Skeletal muscle satellite cell (primary cell): ENCODE measurements around the gene POU6F2.

Experiments used
- H3K27me3 ChIP-seq: 2 replicates; pipeline ENCODE4 v1.7.0; 2013; ENCODE audit warnings: low read length; ENCODE audit not compliant: control insufficient read depth, insufficient read depth
- H3K36me3 ChIP-seq: 2 replicates; pipeline ENCODE4 v1.7.0; 2013; ENCODE audit warnings: mild to moderate bottlenecking, control low read depth, low read length; ENCODE audit not compliant: insufficient read depth
- H3K4me1 ChIP-seq: 2 replicates; pipeline ENCODE4 v1.7.0; 2013; ENCODE audit warnings: low read length; ENCODE audit not compliant: control insufficient read depth, insufficient read depth
- H3K4me2 ChIP-seq: 2 replicates; pipeline ENCODE4 v1.7.0; 2013; ENCODE audit warnings: mild to moderate bottlenecking, low read length
- H3K4me3 ChIP-seq: 2 replicates; pipeline ENCODE4 v1.7.0; 2013; ENCODE audit warnings: low read length
- H3K9ac ChIP-seq: 2 replicates; pipeline ENCODE4 v1.7.0; 2013; ENCODE audit warnings: mild to moderate bottlenecking, low read depth, low read length, moderate library complexity
- H3K9me3 ChIP-seq: replicated peaks from 2 replicates; pipeline ENCODE4 v1.7.0; 2013; ENCODE audit warnings: mild to moderate bottlenecking, control low read depth, low read length

Gene POU6F2

GRCh38 chr7:39228946-39229345, 251.2 kb downstream of the POU6F2 start:
- H3K4me2 ChIP-seq = no peak overlapping the region
- no peaks in the 10 kb centered on the region for H3K9me3 ChIP-seq
- H3K27me3 ChIP-seq = no peaks in the 10 kb centered on the region
- no peaks in the 10 kb centered on the region for H3K4me1 ChIP-seq
- no peak overlapping the region for H3K9ac ChIP-seq
- H3K36me3 ChIP-seq = no peaks in the 10 kb centered on the region
- no peak overlapping the region for H3K4me3 ChIP-seq

- H3K4me2 ChIP-seq = no peak overlapping the region
- no peaks in the 10 kb centered on the region for H3K4me1 ChIP-seq
- H3K27me3 ChIP-seq = no peaks in the 10 kb centered on the region
- H3K9me3 ChIP-seq = no peaks in the 10 kb centered on the region
- H3K4me3 ChIP-seq = no peak overlapping the region
- H3K36me3 ChIP-seq = no peaks in the 10 kb centered on the region
- no peak overlapping the region for H3K9ac ChIP-seq
Observed at GRCh38 chr7:39233851-39234529, 256.3 kb downstream of the POU6F2 start.

GRCh38 chr7:39238234-39238869, 260.6 kb downstream of the POU6F2 start:
- no peak overlapping the region for H3K9ac ChIP-seq
- H3K4me2 ChIP-seq = no peak overlapping the region
- H3K36me3 ChIP-seq = no peaks in the 10 kb centered on the region
- no peak overlapping the region for H3K4me3 ChIP-seq
- no peaks in the 10 kb centered on the region for H3K9me3 ChIP-seq
- peaks cover 5% of the 10 kb centered on the region for H3K27me3 ChIP-seq
- no peaks in the 10 kb centered on the region for H3K4me1 ChIP-seq

GRCh38 chr7:39240864-39241263, 263.2 kb downstream of the POU6F2 start:
- Histone ChIP-seq H3K4me3 (no peak overlapping the region), H3K36me3 (no peaks in the 10 kb centered on the region), H3K4me2 (no peak overlapping the region), H3K27me3 (peaks cover 7% of the 10 kb centered on the region), H3K9ac (no peak overlapping the region), H3K4me1 (no peaks in the 10 kb centered on the region), H3K9me3 (no peaks in the 10 kb centered on the region)

- peaks cover 5% of the 10 kb centered on the region for H3K27me3 ChIP-seq
- H3K4me3 ChIP-seq = no peak overlapping the region
- no peak overlapping the region for H3K4me2 ChIP-seq
Observed at GRCh38 chr7:39247576-39247975, 269.9 kb downstream of the POU6F2 start.

GRCh38 chr7:39248041-39248691, 270.5 kb downstream of the POU6F2 start:
- H3K9ac ChIP-seq = no peak overlapping the region
- no peak overlapping the region for H3K4me2 ChIP-seq
- H3K36me3 ChIP-seq = no peaks in the 10 kb centered on the region
- no peaks in the 10 kb centered on the region for H3K9me3 ChIP-seq
- H3K27me3 ChIP-seq = peaks cover 6% of the 10 kb centered on the region
- H3K4me1 ChIP-seq = no peaks in the 10 kb centered on the region
- no peak overlapping the region for H3K4me3 ChIP-seq

More at GRCh38 chr7:39247576-39247975, 269.9 kb downstream of the POU6F2 start:
- no peaks in the 10 kb centered on the region for H3K4me1 ChIP-seq
- no peaks in the 10 kb centered on the region for H3K9me3 ChIP-seq
- no peaks in the 10 kb centered on the region for H3K36me3 ChIP-seq
- H3K9ac ChIP-seq = no peak overlapping the region

- H3K4me3 ChIP-seq = no peak overlapping the region
- no peaks in the 10 kb centered on the region for H3K4me1 ChIP-seq
- no peak overlapping the region for H3K9ac ChIP-seq
- no peak overlapping the region for H3K4me2 ChIP-seq
- no peaks in the 10 kb centered on the region for H3K9me3 ChIP-seq
- no peaks in the 10 kb centered on the region for H3K36me3 ChIP-seq
- peaks cover 6% of the 10 kb centered on the region for H3K27me3 ChIP-seq
Observed at GRCh38 chr7:39248692-39249090, 271.0 kb downstream of the POU6F2 start.

GRCh38 chr7:39249635-39250152, 272.0 kb downstream of the POU6F2 start:
- peaks cover 6% of the 10 kb centered on the region for H3K27me3 ChIP-seq
- H3K9me3 ChIP-seq = no peaks in the 10 kb centered on the region
- no peak overlapping the region for H3K9ac ChIP-seq
- no peaks in the 10 kb centered on the region for H3K36me3 ChIP-seq
- H3K4me2 ChIP-seq = no peak overlapping the region
- no peaks in the 10 kb centered on the region for H3K4me1 ChIP-seq
- H3K4me3 ChIP-seq = no peak overlapping the region

GRCh38 chr7:39252916-39253315, 275.2 kb downstream of the POU6F2 start:
- H3K36me3 ChIP-seq = no peaks in the 10 kb centered on the region
- H3K4me2 ChIP-seq = no peak overlapping the region
- no peaks in the 10 kb centered on the region for H3K9me3 ChIP-seq
- H3K4me1 ChIP-seq = no peaks in the 10 kb centered on the region
- no peak overlapping the region for H3K9ac ChIP-seq
- no peak overlapping the region for H3K4me3 ChIP-seq
- H3K27me3 ChIP-seq = peaks cover 6% of the 10 kb centered on the region

- no peaks in the 10 kb centered on the region for H3K9me3 ChIP-seq
- no peak overlapping the region for H3K4me3 ChIP-seq
- no peaks in the 10 kb centered on the region for H3K36me3 ChIP-seq
- no peaks in the 10 kb centered on the region for H3K27me3 ChIP-seq
- no peak overlapping the region for H3K9ac ChIP-seq
- no peaks in the 10 kb centered on the region for H3K4me1 ChIP-seq
- no peak overlapping the region for H3K4me2 ChIP-seq
Observed at GRCh38 chr7:39259391-39260003, 281.8 kb downstream of the POU6F2 start.

- Histone ChIP-seq H3K4me2 (no peak overlapping the region), H3K9me3 (no peaks in the 10 kb centered on the region), H3K4me3 (no peak overlapping the region), H3K27me3 (no peaks in the 10 kb centered on the region), H3K36me3 (no peaks in the 10 kb centered on the region), H3K4me1 (no peaks in the 10 kb centered on the region), H3K9ac (no peak overlapping the region)
Observed at GRCh38 chr7:39260279-39260844, 282.7 kb downstream of the POU6F2 start.
